Activated CD8-positive, alpha-beta memory T cell treated with anti-CD3 and anti-CD28 coated beads, Interleukin-2, amount 50 U/mL, for 1 hour (primary cell): ENCODE data around the gene SDK2.

Experiments
- DNase-seq: peaks from one replicate; pipeline ENCODE4 v3.0.0-alpha.2; 2020; ENCODE audit errors: extremely low read depth

SDK2 gene

DNA sequence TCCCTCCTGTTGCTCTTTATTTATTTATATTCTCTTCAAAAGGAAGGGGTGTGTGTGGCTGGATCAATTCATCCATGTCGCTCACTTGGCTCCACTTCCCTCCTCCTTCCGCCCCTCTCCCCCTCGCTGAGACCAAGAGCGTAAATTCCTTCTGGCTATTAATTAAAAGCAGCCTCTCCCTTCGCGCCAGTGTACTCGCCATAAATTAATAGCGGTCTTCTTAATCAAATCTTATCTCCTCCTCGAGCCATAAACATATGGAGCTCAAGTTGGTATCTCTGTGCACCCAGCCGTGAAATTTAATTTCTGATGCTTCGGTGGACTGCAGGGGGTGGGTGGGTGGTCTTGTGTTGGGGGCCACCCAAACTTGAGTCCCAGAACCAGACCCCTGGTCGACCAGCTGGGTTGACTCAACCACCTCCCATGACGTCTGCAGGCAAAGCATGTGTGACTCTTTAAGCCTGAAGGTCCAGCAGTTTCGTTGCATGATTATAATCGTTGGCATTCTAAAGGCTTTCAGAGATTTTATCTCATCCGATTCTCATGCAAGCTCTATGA, 57.9 kb downstream of the SDK2 start:
- DNase-seq = no peak

DNA sequence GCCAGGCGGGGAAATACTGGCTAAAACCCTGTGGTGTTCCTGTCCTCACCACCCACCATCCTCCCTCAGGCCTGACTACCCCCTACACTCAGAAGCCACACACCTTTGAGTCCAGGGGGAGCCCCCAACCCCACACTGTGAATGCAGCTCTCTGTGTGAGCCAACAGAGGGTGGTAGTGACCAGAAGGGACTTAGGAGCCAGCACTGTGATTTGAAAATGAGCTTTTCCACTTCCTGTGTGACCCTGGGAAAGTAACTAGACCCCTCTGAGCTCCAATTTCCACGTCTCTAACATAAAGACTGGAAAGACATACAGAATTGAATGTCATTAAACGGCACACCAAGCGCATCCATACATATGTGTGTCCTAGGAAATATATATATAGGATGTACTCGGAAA, 58.7 kb downstream of the SDK2 start:
- no peak for DNase-seq

DNA sequence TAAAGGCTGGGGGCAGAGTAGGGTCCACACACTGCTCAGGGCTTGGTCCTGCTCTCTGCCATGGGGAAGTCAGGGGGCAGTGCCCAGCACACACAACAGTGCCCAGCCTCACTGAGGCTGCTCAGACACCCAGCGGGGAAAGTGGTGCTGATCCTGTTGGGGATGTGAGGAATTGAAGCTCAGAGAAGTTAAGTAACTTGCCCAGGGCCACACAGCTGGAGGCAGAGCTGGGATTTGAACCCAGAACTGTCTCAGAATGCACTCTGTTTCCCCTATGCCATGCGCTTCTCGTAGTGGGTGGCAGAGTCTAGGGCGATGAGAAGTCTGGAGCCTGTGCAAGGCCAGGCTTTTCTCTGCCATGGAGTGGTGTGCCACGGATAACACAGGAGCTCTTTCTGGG, 59.3 kb downstream of the SDK2 start:
- no peak for DNase-seq

DNA sequence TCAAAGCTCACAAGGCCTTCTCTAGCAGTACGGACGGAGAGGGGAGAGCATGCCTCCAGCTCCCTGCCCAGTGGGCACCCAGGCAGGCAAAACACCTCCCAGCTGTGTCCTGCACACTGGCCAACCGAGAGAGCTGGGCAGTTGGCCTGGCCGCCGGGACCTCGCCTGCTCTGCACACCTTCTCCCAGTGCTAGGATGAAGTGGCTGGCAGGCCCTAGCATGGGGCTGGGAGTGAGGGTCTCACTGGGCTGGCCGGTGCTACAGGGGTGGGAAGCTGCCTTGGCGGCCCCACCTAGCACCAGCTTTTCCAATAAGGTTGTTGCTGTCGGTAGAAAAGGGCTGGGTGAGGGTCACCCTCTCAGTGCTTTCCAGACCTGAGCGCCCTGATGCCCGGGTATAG, 60.2 kb downstream of the SDK2 start:
- no peak for DNase-seq

DNA sequence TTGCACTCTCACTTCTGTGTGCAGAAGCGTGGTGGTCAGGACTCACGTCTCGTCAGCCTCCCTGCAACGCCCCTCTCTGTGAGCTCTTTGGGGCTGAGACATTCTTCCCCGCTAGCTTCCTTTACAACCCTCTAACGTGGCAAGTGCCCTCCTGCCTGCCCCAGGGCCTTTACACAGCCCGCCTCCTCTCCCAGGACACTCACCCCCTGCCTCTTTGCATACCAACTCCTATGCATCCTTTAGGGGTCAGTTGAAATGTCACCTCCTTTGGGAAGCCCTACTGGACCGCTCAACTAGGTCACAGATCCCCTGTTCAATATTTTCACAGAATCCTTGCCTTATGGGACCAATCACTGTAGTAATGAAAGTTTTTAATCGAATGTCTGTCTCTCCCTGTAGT, 61.4 kb downstream of the SDK2 start:
- no peak for DNase-seq

DNA sequence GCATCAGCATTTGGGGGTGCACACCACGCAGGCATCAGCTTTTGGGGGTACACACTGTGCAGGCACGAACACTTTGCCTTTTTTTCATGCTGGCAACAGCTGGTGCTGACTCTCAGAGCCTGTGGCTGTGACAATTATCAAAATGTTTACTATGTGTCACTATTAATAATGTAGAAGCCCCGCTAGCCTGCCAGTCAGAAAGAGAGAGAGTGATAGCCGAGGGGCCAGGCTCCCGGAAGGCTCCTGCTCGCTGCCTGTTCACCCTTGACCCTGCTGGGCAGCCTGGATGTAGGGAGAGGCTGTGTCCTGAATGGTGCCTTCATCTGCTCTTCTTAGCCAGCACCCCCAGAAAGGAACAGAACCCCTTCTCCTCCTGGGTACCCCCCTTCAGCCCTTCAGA, 61.9 kb downstream of the SDK2 start:
- no peak for DNase-seq

DNA sequence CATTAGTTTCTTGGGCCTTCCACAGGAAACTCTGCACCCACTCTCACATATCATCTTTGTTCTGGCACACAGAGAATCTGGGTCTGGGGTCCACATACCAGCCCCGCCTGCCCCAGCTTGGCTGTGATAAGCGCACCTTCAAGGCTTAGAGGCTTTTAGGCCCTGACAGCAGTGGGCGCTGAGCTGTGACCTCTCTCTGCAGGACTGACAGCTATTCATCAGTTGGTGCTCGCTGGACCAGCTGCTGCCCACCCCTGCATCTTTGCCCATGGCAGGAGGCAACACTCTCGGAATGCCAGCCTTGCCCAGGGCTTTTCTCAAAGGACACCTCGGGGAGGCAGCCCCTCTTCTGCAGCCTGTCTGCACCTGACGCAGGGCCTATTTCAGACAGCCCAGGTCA, 62.9 kb downstream of the SDK2 start:
- DNase-seq = no peak

DNA sequence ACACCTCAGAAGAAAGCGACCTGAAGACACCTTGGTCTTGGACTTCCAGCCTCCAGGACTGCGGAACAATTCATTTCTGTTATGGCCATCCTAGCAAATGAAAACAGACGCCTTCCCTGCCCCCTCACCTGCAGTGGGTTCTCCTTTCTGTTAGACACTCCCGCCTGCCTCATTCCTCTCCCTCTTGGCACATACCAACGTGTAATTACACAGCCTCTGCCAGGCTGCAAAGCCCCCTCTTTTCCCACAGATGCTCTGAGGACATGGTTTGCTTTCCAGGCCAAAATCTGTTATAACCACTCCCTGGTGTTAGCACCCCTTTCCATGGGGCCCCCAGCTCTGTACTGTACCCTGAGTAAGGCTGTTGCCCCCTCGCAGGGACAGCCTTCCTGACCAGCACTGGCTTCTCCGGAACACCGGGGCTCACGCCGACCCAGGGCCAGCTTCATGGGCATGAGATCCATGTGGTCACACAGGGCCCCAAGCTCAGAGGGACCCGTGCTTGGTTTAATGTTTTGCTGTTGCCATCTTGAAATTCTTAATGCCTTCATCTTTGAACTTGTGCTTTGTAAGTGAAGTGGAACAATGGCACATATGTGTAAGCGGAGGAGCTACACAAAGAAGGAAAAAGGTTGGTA, 64.1 kb downstream of the SDK2 start:
- DNase-seq = no peak

DNA sequence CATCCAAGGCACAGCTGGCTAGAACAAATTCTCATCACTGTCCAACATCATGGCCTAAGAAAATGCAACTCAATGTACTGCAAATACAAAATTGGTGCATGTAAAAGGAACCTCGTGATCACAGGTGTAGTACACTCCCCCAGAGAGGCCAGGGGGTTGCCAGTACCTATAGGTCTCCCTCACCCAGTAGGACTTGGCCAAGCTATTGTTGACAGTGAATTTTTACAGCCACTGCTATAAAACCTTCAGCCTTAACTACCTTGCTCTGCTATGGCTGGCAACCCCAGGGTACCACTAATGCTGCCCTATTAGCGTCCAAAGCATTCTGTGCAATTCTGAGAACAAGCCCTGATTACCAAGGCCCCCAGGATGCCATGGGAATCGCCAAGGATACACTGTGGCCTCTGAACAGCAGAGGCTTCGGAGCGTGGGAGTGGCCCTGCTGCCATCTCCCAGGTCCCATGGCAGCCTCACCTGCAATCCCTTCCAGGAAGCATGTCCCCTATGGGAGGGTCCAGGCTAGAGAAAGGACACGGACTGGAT, 67.6 kb downstream of the SDK2 start:
- DNase-seq = no peak

DNA sequence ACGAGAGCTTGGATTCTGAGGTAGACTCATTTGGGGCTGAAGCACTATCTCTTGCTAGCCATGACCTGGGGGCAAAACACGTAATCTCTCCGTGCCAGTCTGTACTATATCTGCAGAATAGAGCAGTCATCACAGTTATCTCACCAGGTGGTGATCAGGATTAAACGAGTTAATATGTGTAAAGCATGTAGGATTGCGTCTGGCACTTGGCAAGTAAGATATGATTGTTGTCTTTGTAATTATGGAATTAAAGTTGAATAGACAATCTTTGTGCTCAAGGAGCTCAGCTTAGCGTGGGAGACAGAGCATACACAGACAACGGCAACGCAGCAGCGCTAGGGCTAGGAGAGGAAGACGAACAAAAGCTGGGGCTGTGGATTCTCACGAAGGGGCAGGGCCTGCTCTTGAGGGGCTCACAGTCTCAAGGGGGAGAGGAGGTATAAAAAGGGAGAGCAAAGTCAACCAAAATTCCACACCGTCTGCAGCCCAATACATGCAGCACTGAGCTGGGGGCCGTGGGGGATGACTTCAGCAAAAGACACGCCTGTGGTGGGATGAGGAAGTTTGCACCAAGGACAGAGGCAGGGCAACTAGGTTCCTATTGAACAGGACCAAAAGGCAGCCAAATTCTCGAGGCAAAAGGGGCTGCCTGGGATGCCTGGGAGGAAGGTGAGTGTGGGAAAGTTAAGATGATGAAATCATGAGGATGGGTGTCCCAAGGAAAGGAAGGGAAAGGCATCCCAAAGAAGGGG, 68.6 kb downstream of the SDK2 start:
- no peak for DNase-seq

DNA sequence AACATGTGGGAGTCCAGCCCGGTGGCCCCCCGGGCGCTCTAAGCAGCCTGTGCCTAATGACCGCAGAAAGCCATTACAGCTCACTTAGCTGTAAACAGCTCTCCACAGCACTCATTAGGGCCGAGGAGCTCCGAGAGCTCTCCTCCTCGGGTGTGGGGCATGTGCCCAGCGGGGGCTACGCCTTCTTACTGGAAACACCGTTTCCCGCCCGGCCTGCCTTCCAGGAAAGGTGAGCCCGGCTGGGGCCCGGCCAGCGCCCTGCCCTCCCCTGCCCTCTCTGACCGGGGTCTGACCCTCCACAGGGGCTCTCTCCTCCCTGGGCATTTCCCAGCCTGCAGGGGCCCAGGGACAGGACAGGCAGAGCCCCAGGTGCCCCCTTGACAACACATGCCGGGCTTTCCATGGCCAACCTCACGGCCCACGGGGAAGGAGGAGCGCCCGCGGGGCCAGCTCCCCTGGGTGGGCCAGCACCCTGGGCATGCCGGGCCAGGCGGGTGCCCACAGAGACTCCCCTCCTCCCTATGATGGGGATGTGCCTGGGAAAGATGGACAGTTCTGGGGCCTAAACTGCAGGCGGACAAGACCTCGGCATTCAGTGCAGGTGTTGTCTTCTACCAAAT, 72.6 kb downstream of the SDK2 start:
- no peak for DNase-seq

DNA sequence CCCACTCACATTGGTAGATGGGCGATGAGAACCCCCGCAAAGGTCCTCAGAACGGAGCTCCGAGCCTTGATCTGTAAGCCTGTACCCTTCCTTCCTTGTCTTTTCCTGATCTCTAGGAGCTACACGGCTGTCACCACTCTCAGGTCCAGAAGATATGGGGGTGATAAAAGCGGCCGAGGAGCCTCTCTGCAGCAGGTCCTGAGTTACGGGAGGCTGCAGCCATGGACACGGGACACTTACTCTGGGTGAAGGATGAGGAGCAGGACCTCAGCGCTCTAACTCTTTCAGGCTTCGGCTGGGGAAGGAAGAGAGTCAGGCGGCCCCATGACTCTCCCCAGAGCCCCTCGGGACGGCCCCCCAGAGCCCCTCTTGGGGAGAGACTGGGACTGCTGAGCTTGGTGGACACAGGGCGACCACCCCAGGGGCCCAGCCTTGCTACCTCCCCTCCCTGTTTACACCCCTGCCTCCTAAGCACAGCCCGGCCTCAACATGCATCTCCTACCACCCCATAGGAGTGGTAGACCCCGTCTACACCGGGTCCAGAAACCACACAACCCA, 74.4 kb downstream of the SDK2 start:
- no peak for DNase-seq

DNA sequence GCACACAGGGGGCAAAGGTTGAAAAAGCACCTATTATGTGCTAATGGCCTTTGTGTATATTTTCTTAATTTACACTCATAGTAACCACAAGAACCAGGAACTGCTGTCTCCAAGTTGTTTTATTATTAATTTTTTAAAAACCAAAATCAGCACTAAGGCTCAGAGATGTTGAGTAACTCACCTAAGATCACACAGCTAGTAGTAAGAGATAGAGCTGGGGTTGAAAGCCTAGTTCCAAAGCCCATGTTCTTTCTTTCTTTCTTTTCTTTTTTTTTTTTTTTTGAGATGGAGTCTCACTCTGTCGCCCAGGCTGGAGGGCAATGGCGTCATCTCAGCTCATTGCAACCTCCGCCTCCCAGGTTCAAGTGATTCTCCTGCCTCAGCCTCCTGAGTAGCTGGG, 75.3 kb downstream of the SDK2 start:
- DNase-seq = no peak

DNA sequence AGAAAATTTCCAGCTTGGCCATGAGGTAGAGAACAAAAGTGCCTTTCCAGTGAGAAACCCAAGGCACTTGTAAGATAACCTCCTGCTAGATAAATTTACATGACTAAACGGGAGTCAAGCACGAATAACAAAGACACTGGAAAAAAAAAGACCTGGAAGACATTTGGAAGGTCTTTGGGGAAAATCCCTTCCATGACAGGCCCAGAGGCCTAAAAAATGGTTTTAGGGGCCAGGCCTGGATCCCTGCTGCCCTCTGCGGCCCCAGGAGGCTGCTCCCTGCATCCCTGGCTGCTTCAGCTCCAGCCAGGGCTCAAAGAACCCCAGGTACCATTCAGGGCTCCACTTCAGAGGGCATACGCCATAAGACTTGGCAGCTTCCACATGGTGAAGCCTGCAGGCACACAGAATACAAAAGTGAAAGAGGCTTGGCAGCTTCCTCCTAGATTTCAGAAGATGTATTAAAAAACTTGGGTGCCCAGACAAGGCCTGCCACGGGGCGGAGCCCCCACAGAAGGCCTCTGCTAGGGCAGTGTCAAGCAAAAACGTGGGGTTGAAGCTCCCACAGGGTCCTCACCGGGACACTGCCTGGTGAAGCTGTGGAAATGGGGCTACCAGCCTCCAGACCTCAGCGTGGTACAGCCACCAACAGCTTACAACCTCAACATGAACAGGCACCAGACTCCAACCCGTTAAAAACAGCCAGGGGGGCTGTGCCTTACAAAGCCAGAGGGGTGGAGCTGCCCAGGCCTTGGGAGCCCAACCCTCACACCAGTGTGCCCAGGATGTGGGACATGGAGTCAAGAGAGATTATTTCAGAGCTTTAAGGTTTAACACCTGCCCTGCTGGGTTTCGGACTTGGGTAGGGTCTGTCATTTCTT, 77.1 kb downstream of the SDK2 start:
- no peak for DNase-seq

DNA sequence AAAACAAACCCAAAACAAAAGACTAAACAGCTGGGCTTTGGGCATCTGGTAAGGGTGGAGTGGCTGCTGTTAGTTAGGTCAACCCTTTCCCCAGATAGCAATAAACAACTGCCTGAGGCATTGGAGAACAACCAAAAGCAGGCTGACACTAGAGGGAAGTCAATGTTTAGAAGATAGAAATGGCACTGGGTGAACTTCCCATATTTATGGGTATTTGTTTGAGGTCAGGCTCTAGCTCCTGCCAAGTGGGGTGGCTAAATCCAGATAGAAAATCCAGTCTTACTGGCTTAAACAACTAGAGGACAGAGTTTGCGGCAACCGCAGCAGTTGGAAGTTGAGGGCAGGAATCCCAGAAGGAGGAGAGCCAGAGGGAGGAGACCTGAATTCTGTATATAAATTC, 79.4 kb downstream of the SDK2 start:
- no peak for DNase-seq

DNA sequence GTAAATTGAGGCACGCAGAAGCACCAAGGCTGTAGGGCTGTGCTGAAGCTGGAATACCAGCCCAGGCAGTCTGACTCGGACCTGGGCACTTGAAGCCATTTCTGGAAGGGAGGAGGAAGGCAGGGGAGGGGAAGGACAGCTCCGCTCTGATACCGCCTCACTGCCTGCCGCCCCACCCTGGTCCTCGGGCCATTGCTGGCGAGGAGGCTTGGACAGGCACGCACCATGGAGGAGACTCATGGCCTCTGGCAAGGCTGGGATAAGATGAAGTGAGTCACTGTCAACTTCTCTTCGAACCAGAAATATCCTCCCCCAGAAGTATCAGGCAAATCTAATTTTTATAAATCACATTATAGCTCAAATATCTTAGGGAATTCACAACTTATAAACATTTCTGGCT, 81.3 kb downstream of the SDK2 start:
- no peak for DNase-seq

DNA sequence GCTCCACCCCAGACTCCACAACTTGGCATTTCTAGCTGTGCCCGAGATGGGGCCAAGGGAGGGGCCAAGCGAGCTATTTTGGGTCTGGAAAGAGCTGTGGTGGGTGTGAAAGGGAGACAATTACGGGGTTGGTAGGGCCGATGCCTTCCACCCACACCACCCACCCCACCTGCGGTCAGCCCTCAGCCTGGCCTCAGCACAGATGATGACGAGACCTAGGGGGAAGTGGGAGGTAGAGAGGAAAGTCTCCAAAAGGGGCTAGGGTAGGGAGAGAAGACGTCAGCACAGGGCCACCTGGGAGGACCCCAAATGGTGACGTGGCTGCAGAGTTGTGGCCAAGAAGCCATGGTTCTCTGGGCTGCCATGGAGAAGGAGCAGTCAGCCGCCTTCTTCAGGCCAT, 83.1 kb downstream of the SDK2 start:
- DNase-seq = no peak

DNA sequence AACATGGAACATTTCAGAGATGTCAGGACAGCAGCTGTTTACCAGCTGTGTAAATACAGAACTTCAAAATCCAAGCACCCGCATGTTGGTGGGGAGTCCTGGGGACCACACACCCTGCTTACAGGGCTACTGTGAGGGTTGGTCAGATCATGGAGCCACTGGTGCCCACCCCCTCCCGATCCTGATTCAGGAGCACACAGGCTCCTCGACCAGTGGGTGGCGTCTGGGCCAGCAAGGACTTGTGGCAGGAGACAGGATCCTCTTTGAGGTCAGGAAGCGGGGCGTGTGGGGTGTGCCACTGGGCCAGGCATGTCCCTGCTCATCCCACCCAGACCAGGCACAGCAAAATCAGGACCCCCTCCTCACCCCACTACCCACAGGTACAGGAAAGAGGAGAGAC, 83.6 kb downstream of the SDK2 start:
- no peak for DNase-seq

DNA sequence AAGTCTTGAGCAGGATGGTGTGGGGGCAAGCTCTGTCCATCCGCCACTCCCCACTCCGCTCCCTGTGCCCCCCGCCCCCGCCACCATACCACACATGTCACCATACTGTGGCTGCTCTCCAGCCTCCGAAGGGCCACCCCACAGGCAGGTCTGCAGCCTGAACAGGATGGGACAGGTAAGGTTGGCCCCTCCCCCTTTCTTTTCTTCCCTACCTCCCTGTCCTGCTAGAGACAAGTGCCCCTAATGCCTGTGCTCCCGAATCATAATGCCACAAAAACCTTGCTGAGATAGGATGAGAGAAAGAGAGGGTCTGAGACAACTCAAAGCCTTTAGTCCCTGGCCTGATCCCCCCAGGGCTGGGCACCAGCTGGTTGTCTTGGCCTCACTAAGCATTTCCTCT, 84.7 kb downstream of the SDK2 start:
- no peak for DNase-seq

DNA sequence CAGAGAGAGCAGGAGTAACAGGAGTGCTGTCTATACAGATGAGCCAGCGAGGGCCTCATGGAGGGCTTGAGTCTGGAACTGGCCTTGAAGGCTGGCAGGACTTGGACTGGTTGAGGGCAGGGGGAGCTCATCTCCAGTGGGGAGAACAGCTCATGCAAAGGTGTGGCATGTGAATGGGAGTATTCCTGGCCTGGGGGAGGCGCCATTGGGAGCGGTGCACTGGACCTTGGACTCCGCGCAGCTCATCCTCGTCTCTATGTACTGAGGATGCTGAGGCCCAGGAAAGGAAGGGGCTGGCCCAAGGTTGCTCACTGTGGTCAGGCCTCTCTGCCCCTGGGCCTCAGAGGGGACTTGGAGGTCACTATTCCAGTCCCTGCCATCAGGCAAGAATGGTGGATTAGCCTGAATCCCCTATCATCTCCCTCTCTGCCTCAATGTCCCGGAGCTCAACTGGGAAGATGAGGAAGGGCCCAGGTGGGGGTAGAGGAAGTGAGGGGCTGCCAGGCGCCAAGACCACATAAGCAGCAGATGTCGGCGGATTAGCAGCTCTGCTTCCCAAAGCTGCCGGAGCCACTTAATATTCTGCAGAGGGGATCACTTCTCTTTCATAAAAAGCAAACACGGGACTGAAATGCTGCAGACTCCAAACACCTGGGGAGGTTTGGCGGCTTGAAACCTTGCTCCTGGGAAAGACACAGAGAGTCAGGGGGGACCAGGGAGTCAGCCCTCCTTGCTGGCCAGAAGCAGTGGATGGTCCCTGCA, 88.9 kb downstream of the SDK2 start:
- DNase-seq = no peak

DNA sequence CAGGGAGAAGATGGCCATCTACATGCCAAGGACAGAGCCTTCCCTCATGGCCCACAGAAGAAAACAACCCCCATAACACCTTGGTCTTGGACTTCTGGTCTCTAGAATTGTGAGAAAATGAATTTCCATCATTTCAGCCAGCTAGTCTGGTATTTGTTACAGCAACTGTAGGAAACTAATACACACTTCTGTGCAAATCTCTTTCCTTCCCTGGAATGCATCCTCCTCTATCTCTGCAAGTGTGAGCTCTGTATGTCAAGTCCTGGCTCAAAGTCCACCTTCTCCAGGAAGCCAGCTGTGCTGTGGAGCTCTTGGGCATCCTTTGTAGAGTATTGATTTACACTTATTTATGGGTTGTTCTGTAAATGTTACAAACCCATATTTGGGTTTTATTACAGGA, 89.7 kb downstream of the SDK2 start:
- DNase-seq = no peak
